HL-60 (cell line): Measurements from ENCODE around the gene MEIS1.

Source experiments
- DNase-seq, 2 experiments: peaks; one replicate each; pipeline ENCODE4 v3.0.0-alpha.2; 2010 to 2020; ENCODE audit warnings: low read depth in 1 of 2, low spot score in 1 of 2
- H3K27ac ChIP-seq: fragments of 250-450 bp; sonication (Bioruptor Pico); replicated peaks from 2 replicates; pipeline ENCODE4 v1.5.1; 2020; ENCODE audit warnings: mild to moderate bottlenecking, moderate library complexity
- H3K27me3 ChIP-seq: fragments of 250-450 bp; sonication (Bioruptor Pico); 2 replicates; pipeline ENCODE4 v1.5.1; 2021; ENCODE audit warnings: mild to moderate bottlenecking, moderate library complexity; ENCODE audit not compliant: insufficient read depth, poor library complexity, severe bottlenecking
- H3K4me3 ChIP-seq: replicated peaks from 2 replicates; pipeline ENCODE4 v1.5.1; 2011; ENCODE audit warnings: mild to moderate bottlenecking, control low read depth, low read length; ENCODE audit not compliant: insufficient read depth
- CTCF ChIP-seq: IDR thresholded peaks from one replicate; pipeline ENCODE4 v1.5.1; 2011; ENCODE audit warnings: low read length, control low read depth, inconsistent platforms; ENCODE audit not compliant: insufficient read depth
- GABPA ChIP-seq: IDR thresholded peaks from 2 replicates; pipeline ENCODE4 v1.6.1; 2012; ENCODE audit warnings: low read depth
- POLR2AphosphoS5 ChIP-seq: IDR thresholded peaks from 2 replicates; pipeline ENCODE4 v1.6.1; 2012; ENCODE audit warnings: low read depth
- REST ChIP-seq: IDR thresholded peaks from 2 replicates; pipeline ENCODE4 v1.6.1; 2012; ENCODE audit warnings: low read depth; ENCODE audit not compliant: insufficient replicate concordance
- SPI1 ChIP-seq: IDR thresholded peaks from 2 replicates; pipeline ENCODE4 v1.6.1; 2012; ENCODE audit warnings: low read depth, mild to moderate bottlenecking, borderline replicate concordance

MEIS1 gene

GRCh38 chr2:66550826-66551225 lies 115.9 kb downstream of the MEIS1 start:
- Histone ChIP-seq H3K27ac (no peak overlapping the region), H3K4me3 (no peak overlapping the region), H3K27me3 (peaks cover 3% of the 10 kb centered on the region)
- DNase-seq, result no peak
- no peak for TF ChIP-seq GABPA
- no peak for TF ChIP-seq REST
- TF ChIP-seq SPI1, result no peak
- TF ChIP-seq POLR2AphosphoS5, result no peak
- TF ChIP-seq CTCF, result no peak

GRCh38 chr2:66553370-66553769 lies 118.4 kb downstream of the MEIS1 start:
- peaks cover 3% of the 10 kb centered on the region for H3K27me3 ChIP-seq
- no peak for DNase-seq
- TF ChIP-seq GABPA, result no peak
- no peak overlapping the region for H3K4me3 ChIP-seq
- no peak overlapping the region for H3K27ac ChIP-seq

GRCh38 chr2:66555091-66555490 lies 120.2 kb downstream of the MEIS1 start:
- TF ChIP-seq CTCF (no peak), SPI1 (no peak)
- Histone ChIP-seq H3K4me3 (no peak overlapping the region), H3K27me3 (peaks cover 3% of the 10 kb centered on the region), H3K27ac (no peak overlapping the region)
- no peak for DNase-seq

- H3K27me3 ChIP-seq, result peaks cover 3% of the 10 kb centered on the region
- H3K4me3 ChIP-seq, result no peak overlapping the region
- no peak for DNase-seq
- TF ChIP-seq POLR2AphosphoS5, result no peak
- TF ChIP-seq GABPA, result no peak
- TF ChIP-seq CTCF, result no peak
- no peak for TF ChIP-seq REST
- TF ChIP-seq SPI1, result no peak
- no peak overlapping the region for H3K27ac ChIP-seq
Observed at GRCh38 chr2:66555501-66556324, 120.8 kb downstream of the MEIS1 start.
